GM19372 (cell line): ENCODE data around the gene ME3.
A peak's percentile ranks its signal among the peaks of the same experiment; 100 is the strongest.
"Not testable (repeated sequence)": the region's sequence is repeated elsewhere in the genome, so short reads cannot be mapped to it uniquely, and the experiment has no call there.

Experiments
- ATAC-seq: cut with Tn5 transposase; IDR thresholded peaks from one replicate; pipeline ENCODE4 v1.9.1; 2021; ENCODE audit warnings: mild to moderate bottlenecking, low read depth, moderate library complexity; ENCODE audit not compliant: unreplicated experiment

Gene ME3

DNA sequence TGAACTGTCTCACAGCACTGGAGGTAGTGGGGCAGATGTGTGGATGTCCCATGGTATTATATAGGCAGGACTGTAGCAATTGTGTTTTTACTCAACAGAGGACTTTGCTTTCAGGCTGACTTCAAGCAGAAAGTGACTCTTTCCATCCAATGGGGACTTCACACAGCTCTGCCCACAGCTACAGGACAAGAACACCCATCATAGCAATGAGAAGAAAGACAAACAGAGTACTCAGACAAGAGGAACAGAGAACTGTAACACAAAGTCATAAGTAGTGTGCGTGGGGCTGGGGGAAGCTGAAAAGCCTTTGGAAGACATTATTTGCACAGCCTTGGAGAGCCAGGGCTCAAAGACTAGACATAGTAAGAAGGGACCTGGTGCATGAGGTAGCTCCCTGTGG is 227.4 kb downstream of the ME3 start:
- no peak for ATAC-seq

GRCh38 chr11:86443415-86443814 is 229.0 kb downstream of the ME3 start:
- ATAC-seq: no peak

GRCh38 chr11:86442827-86443226 is 229.6 kb downstream of the ME3 start:
- ATAC-seq: no peak

DNA sequence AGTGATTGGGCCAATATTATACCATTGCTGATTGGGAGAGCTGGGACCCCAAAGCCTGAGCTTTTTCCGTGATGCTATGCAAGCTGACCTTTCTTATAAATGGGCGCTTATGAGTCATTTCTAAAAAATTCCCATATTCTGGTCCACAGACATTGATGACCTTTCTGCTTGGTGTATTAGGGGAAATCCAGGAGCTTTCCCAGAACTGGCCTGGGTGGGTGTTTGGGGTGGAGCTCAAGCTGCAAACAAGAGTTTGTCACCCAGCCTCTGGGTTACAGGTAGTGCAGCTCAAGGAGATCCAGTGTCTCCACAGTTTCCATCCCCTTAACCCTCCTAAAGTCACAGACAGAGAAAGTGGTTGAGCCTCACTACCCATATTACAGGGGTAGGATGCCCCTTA is 230.0 kb downstream of the ME3 start:
- ATAC-seq: no peak

- ATAC-seq: no peak
These were observed 231.6 kb downstream of the ME3 start for GRCh38 chr11:86440843-86441242.

DNA sequence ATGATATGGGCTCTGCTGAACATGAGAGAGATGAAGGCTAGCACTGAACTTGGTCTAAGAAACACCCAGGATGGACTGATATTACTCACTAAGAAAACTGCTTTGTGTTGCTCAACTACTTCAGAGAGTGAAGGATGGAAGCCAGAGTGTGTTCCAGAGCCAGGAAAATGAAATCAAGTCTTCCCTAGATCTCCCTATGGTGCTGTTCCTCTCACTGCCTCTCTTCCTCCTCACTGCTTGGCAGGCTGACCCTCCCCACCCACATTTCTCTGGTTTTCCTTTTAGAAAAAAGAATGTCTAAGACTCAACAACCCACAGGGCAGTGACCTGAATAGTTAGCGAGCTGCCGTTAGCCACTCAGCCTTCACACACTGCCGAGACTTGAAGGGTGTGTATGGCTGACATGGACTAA is 232.1 kb downstream of the ME3 start:
- no peak for ATAC-seq

DNA sequence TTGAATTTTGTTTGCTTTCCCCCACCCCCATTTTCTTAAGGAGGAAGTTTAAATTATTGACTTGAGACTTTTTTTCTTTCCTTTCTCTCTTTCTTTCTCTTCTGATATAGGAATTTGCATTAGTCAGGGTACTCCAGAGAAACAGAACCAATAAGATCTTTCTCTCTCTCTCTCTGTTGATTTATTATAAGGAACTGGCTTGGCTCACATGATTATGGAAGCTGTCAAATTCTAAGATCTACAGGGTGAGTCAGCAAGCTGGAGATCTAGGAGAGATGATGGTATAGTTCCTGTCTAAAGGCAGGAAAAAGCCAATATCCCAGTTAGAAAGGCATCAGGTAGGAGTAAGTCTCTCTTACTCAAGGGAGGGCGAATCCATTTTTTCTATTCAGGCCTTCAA is 233.7 kb downstream of the ME3 start:
- ATAC-seq: no peak

DNA sequence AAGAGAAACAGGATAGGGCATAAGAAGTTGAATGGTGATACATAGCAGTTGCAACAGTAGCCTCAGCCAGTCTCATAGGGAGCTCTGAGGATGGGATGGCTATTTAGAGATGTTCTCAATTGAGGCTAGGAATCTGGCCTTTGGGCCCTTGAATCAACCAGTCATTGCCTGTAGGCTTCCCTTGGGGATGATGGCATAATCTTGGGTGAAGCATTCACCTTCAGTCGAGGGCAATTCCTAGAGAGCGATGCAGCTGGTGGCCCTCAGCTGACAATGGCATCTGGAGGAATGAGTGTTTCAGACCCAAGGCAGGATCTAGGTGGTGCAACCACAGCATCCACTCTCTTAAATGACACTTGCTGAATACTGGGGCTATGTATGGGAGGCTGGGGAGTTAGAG is 236.7 kb downstream of the ME3 start:
- no peak for ATAC-seq

- ATAC-seq: not testable (repeated sequence)
These were observed 238.9 kb downstream of the ME3 start for GRCh38 chr11:86433361-86434095.

DNA sequence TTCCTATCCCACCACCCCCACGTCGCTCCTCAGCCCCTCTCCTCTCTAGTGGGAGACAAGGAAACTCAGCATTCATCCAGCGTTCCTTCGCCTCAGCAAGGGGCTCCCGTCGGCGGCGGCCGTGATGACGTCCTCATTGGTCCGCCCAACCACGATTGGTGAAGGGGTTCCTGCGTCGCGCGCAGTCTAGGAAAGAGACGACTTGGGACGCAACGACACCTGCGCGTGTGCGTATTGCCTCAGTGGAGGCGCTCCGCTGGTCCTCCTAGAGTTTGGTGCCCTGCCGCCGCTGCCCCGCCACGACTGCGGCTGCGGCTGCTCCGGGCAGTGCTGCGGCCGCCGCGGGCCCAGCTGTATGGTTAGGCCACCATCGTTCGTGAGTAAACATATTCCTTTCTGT is 241.2 kb downstream of the ME3 start:
- no peak for ATAC-seq

- ATAC-seq: no peak
These were observed 245.0 kb downstream of the ME3 start for GRCh38 chr11:86427441-86427840.

- not testable (repeated sequence) for ATAC-seq
These were observed 248.9 kb downstream of the ME3 start for GRCh38 chr11:86423488-86423887.

DNA sequence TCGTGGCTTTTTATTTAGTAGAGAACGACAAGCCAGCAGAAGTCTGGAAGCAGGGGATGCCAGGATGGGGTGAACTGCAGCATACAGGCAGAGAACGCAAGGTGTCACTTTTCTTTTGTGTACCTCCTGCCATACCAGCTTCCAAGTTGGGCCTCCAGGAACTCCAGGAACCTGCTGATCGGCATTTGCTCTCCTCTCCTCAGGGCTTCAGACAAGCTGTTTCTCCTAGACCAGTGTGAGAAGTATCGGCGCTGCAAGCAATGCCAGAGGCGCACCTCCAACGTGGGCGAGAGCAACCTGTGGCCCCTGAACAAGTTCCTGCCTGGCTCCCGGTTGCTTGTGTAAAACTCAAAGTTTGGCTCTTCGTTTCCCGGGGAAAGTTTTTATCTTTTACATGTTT is 250.0 kb downstream of the ME3 start:
- ATAC-seq: no peak

DNA sequence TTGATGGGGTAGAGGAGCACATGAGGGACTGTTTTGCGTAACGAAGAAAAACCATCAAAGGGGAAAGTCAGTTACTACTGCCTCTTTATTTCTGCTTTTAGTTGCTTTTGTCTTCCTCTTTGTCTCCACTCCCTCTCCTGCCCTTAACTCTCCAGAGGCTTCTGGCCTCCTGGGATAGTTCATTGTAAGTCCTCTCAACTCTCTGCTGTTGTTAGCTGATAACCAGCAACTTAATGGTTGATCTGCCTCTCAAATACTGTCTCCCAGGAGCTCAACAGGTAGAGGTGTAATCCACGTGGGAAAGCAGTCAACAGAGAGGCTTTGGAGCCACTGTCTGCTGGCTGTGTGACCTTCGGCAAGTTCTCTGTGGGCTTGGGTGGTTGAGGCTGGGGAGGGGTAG is 250.5 kb downstream of the ME3 start:
- ATAC-seq: no peak

- peak; percentile 57 for ATAC-seq
These were observed 253.5 kb downstream of the ME3 start for GRCh38 chr11:86418917-86419316.

- ATAC-seq: no peak
These were observed 253.9 kb downstream of the ME3 start for GRCh38 chr11:86418513-86418912.

GRCh38 chr11:86418106-86418505 is 254.3 kb downstream of the ME3 start:
- no peak for ATAC-seq

DNA sequence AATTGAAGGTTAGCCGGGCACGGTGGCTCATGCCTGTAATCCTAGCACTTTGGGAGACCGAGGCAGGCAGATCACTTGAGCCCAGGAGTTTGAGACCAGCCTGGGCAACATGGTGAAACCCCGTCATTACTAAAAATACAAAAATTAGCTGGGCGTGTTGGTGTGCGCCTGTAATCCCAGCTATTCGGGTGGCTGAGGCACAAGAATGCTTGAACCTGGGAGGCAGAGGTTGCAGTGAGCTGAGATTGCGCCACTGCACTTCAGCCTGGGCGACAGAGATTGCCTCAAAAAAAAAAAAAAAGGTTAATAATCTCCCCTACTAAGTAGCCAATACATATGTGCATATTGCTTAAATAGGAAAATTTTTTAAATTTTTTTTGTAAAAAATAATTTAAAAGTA is 255.5 kb downstream of the ME3 start:
- ATAC-seq: not testable (repeated sequence)

DNA sequence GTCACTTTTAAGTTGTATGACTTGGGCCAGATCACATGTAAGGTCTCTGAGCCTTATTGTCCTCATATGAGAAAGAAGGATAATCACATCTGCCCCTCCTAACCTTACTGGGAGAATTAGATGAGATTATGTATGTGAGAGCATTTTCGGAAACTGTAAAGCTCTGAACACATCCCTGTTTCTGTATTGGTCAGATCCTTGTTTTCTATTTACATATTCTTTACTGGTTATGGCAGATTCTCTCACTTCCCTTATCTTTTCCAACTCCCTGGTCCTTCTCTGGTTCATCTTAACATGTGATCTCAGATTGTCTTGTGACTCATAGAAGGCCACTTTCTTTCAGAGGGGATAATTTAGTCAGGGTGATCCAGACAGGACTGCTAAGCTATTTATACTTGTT is 255.9 kb downstream of the ME3 start:
- no peak for ATAC-seq

GRCh38 chr11:86415026-86415425 is 257.4 kb downstream of the ME3 start:
- no peak for ATAC-seq

- ATAC-seq: no peak
These were observed 258.4 kb downstream of the ME3 start for GRCh38 chr11:86414032-86414431.

GRCh38 chr11:86408845-86409244 is 263.6 kb downstream of the ME3 start:
- ATAC-seq: no peak

DNA sequence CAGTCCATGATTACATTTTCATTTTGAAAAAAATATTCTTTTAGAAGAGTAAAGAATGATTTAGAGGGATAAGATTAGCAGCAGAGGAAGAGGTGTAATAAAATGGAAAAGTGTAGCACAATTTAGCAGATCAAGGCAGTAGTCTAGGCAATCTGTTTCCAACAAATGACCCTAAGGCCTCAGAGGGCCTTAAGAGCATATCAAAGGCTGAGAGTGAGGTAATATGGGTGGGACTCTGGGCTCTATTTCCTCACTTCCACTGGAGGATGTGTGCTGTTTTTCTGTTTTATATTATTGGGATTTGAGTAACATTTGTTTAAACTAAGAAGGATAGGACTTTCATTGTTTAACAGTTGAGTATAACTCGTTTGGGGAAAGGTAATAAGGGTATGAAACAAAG is 269.0 kb downstream of the ME3 start:
- ATAC-seq: no peak
